Activated CD8-positive, alpha-beta memory T cell treated with anti-CD3 and anti-CD28 coated beads for 1 hour (primary cell): Measurements from ENCODE around the gene CDH16.

Source experiments
- DNase-seq, 2 donors: peaks; one replicate each; pipeline ENCODE4 v3.0.0-alpha.2; 2020; ENCODE audit warnings: low read depth in 1 of 2; ENCODE audit errors: extremely low read depth in 1 of 2

The CDH16 gene

GRCh38 chr16:66928702-66929388, 10.2 kb upstream of the CDH16 start:
- no peak for DNase-seq

- no peak for DNase-seq
Measured at GRCh38 chr16:66927918-66928649, 9.4 kb upstream of the CDH16 start.

GRCh38 chr16:66926961-66927436, 8.3 kb upstream of the CDH16 start:
- DNase-seq, result no peak

GRCh38 chr16:66926171-66926947, 7.7 kb upstream of the CDH16 start:
- no peak for DNase-seq

- DNase-seq, result no peak
Measured at GRCh38 chr16:66925322-66925840, 6.7 kb upstream of the CDH16 start, which contains the start of gene RRAD. Gene RRAD, minus strand, starts transcription at chr16:66925535. Its CDS starts 356 bp downstream, at chr16:66925179.

- no peak for DNase-seq
Measured at GRCh38 chr16:66924527-66925321, 6.0 kb upstream of the CDH16 start.

- DNase-seq, result no peak
Measured at GRCh38 chr16:66923866-66924265, 5.2 kb upstream of the CDH16 start.

- no peak for DNase-seq
Measured at GRCh38 chr16:66923247-66923731, 4.6 kb upstream of the CDH16 start.

GRCh38 chr16:66921729-66922450, 3.2 kb upstream of the CDH16 start:
- no peak for DNase-seq

- no peak for DNase-seq
Measured at GRCh38 chr16:66920924-66921680, 2.4 kb upstream of the CDH16 start.

- no peak for DNase-seq
Measured at GRCh38 chr16:66920299-66920590, 1.6 kb upstream of the CDH16 start.

- DNase-seq, result no peak
Measured at GRCh38 chr16:66919569-66920298, 1.0 kb upstream of the CDH16 start.

GRCh38 chr16:66918355-66918754, 330 bp downstream of the CDH16 start:
- DNase-seq, result no peak

- DNase-seq, result no peak
Measured at GRCh38 chr16:66917741-66918140, 944 bp downstream of the CDH16 start.

GRCh38 chr16:66916518-66916917, 2.2 kb downstream of the CDH16 start:
- DNase-seq, result no peak

- no peak for DNase-seq
Measured at GRCh38 chr16:66915041-66915440, 3.6 kb downstream of the CDH16 start.

- DNase-seq, result no peak
Measured at GRCh38 chr16:66914541-66914940, 4.1 kb downstream of the CDH16 start.

- no peak for DNase-seq
Measured at GRCh38 chr16:66913711-66914110, 5.0 kb downstream of the CDH16 start.
